HG02763 (cell line): ENCODE data around the gene GATAD2B.
A peak's percentile ranks its signal among the peaks of the same experiment; 100 is the strongest.
"Not testable (repeated sequence)": the region's sequence is repeated elsewhere in the genome, so short reads cannot be mapped to it uniquely, and the experiment has no call there.

Source experiments
- ATAC-seq: cut with Tn5 transposase; IDR thresholded peaks from one replicate; pipeline ENCODE4 v1.9.1; 2021; ENCODE audit warnings: mild to moderate bottlenecking, moderate library complexity; ENCODE audit not compliant: unreplicated experiment

Gene GATAD2B

GRCh38 chr1:153783233-153784190 lies 139.3 kb downstream of the GATAD2B start:
- peak; percentile 90 for ATAC-seq

GRCh38 chr1:153782648-153783047 lies 140.1 kb downstream of the GATAD2B start:
- ATAC-seq = not testable (repeated sequence)

- ATAC-seq = no peak
Observed at GRCh38 chr1:153780551-153780950, 142.2 kb downstream of the GATAD2B start.

GRCh38 chr1:153779781-153780541 lies 142.8 kb downstream of the GATAD2B start:
- ATAC-seq = no peak

GRCh38 chr1:153778824-153779519 lies 143.8 kb downstream of the GATAD2B start:
- no peak for ATAC-seq

- no peak for ATAC-seq
Observed at GRCh38 chr1:153778051-153778823, 144.5 kb downstream of the GATAD2B start.

- no peak for ATAC-seq
Observed at GRCh38 chr1:153777648-153778047, 145.1 kb downstream of the GATAD2B start.

- no peak for ATAC-seq
Observed at GRCh38 chr1:153776845-153777370, 145.9 kb downstream of the GATAD2B start.

GRCh38 chr1:153776352-153776751 lies 146.4 kb downstream of the GATAD2B start:
- ATAC-seq = no peak

- no peak for ATAC-seq
Observed at GRCh38 chr1:153775458-153776327, 147.1 kb downstream of the GATAD2B start.

- no peak for ATAC-seq
Observed at GRCh38 chr1:153774780-153775457, 147.9 kb downstream of the GATAD2B start, which contains the start of gene SLC27A3. Gene SLC27A3 (plus strand): TSS chr1:153775407. CDS start chr1:153775498, 91 bp downstream.

- no peak for ATAC-seq
Observed at GRCh38 chr1:153774026-153774595, 148.7 kb downstream of the GATAD2B start.

- ATAC-seq = no peak
Observed at GRCh38 chr1:153773096-153773921, 149.5 kb downstream of the GATAD2B start.

- ATAC-seq = no peak
Observed at GRCh38 chr1:153771841-153772593, 150.8 kb downstream of the GATAD2B start.

GRCh38 chr1:153771261-153771660 lies 151.5 kb downstream of the GATAD2B start:
- ATAC-seq = no peak

- ATAC-seq = no peak
Observed at GRCh38 chr1:153770797-153771196, 152.0 kb downstream of the GATAD2B start.

- ATAC-seq = no peak
Observed at GRCh38 chr1:153769221-153769620, 153.6 kb downstream of the GATAD2B start.
